ENCODE data around the gene PRKCG.

- TF ChIP-seq POLR2A (IDR thresholded peaks at IDR 0.05) = no peak
- no peak for TF ChIP-seq CTCF (IDR thresholded peaks at IDR 0.05 in 4 of 5, conservative IDR thresholded peaks at IDR 0.05 in 1 of 5)
Measured at GRCh38 chr19:53868091-53868891, 13.7 kb upstream of the PRKCG start.
